Liver (tissue), 9 donors: ENCODE measurements around the gene PRDM8. TPM values are rescaled to one million over a fixed set of nuclear protein-coding genes. Genes with fewer than 3 reads are reported as not detected.

Experiments used
- DNase-seq: peaks from one replicate; pipeline ENCODE4 v3.0.0-alpha.2; 2017; ENCODE audit warnings: low spot score
- H3K27ac ChIP-seq, 2 donors: one replicate each; pipeline ENCODE4 v1.7.0; 2013; ENCODE audit warnings: inconsistent platforms in 2 of 2, low read length in 2 of 2, control low read depth in 1 of 2, low read depth in 1 of 2, mild to moderate bottlenecking in 1 of 2
- H3K27me3 ChIP-seq, 4 donors: one replicate each; pipeline versions ENCODE4 v1.6.1 to v1.7.0; 2013; ENCODE audit warnings: low read length in 3 of 4, inconsistent platforms in 1 of 4, mild to moderate bottlenecking in 1 of 4, moderate library complexity in 1 of 4; ENCODE audit not compliant: control insufficient read depth in 4 of 4, insufficient read depth in 4 of 4
- H3K36me3 ChIP-seq, 4 donors: one replicate each; pipeline versions ENCODE4 v1.6.1 to v1.7.0; 2013; ENCODE audit warnings: low read length in 3 of 4, mild to moderate bottlenecking in 3 of 4, low read depth in 1 of 4, moderate library complexity in 1 of 4; ENCODE audit not compliant: control insufficient read depth in 4 of 4, insufficient read depth in 3 of 4
- H3K4me1 ChIP-seq, 4 donors: one replicate each; pipeline versions ENCODE4 v1.6.1 to v1.7.0; 2013; ENCODE audit warnings: low read length in 3 of 4, mild to moderate bottlenecking in 3 of 4, moderate library complexity in 1 of 4; ENCODE audit not compliant: control insufficient read depth in 4 of 4, insufficient read depth in 4 of 4
- H3K4me3 ChIP-seq, 3 donors: one replicate each; pipeline versions ENCODE4 v1.6.1 to v1.7.0; 2013; ENCODE audit warnings: low read length in 3 of 3, control low read depth in 1 of 3, low read depth in 1 of 3, mild to moderate bottlenecking in 1 of 3
- H3K9ac ChIP-seq, 2 donors: one replicate each; pipeline ENCODE4 v1.7.0; 2013; ENCODE audit warnings: low read length in 2 of 2, mild to moderate bottlenecking in 2 of 2, moderate library complexity in 2 of 2, control low read depth in 1 of 2, low read depth in 1 of 2
- H3K9me3 ChIP-seq, 4 donors: one replicate each; pipeline versions ENCODE4 v1.6.1 to v1.7.0; 2013; ENCODE audit warnings: low read length in 3 of 4; ENCODE audit not compliant: control insufficient read depth in 4 of 4
- ATF3 ChIP-seq: IDR thresholded peaks from 2 replicates; pipeline ENCODE4 v1.6.1; 2016; ENCODE audit warnings: antibody characterized with exemption
- CTCF ChIP-seq: fragments of 150-350 bp; IDR thresholded peaks from 2 replicates; pipeline ENCODE4 v1.5.1; 2017; ENCODE audit warnings: improper control_type of control experiment, low read depth, low read length; ENCODE audit not compliant: missing input control
- EGR1 ChIP-seq, 2 donors: IDR thresholded peaks; 2 replicates each; pipeline ENCODE4 v1.6.1; 2016 to 2018; ENCODE audit warnings: antibody characterized with exemption in 2 of 2, low read depth in 2 of 2
- FOXA1 ChIP-seq: IDR thresholded peaks from 2 replicates; pipeline ENCODE4 v1.6.1; 2016; ENCODE audit warnings: antibody characterized with exemption
- FOXA2 ChIP-seq: IDR thresholded peaks from 2 replicates; pipeline ENCODE4 v1.6.1; 2016; ENCODE audit warnings: antibody characterized with exemption
- GABPA ChIP-seq, 2 donors: IDR thresholded peaks in 1 of 2; conservative IDR thresholded peaks in 1 of 2; 2 replicates each; pipeline ENCODE4 v1.6.1; 2016; ENCODE audit warnings: antibody characterized with exemption in 2 of 2, mild to moderate bottlenecking in 1 of 2, moderate library complexity in 1 of 2
- HNF4A ChIP-seq, 2 donors: conservative IDR thresholded peaks; 2 replicates each; pipeline ENCODE4 v1.6.1; 2016; ENCODE audit warnings: antibody characterized with exemption in 2 of 2, mild to moderate bottlenecking in 2 of 2
- HNF4G ChIP-seq: IDR thresholded peaks from 2 replicates; pipeline ENCODE4 v1.6.1; 2016; ENCODE audit warnings: antibody characterized with exemption
- JUND ChIP-seq, 2 donors: IDR thresholded peaks; 2 replicates each; pipeline ENCODE4 v1.6.1; 2016; ENCODE audit warnings: antibody characterized with exemption in 2 of 2
- MAX ChIP-seq: IDR thresholded peaks from 2 replicates; pipeline ENCODE4 v1.6.1; 2016; ENCODE audit warnings: antibody characterized with exemption
- NR2F2 ChIP-seq: IDR thresholded peaks from 2 replicates; pipeline ENCODE4 v1.6.1; 2016; ENCODE audit warnings: antibody characterized with exemption
- RAD21 ChIP-seq, 2 donors: IDR thresholded peaks; 2 replicates each; pipeline ENCODE4 v1.6.1; 2016; ENCODE audit warnings: antibody characterized with exemption in 2 of 2, mild to moderate bottlenecking in 2 of 2
- REST ChIP-seq: IDR thresholded peaks from 2 replicates; pipeline ENCODE4 v1.6.1; 2016; ENCODE audit warnings: antibody characterized with exemption, mild to moderate bottlenecking
- RXRA ChIP-seq, 2 donors: IDR thresholded peaks; 2 replicates each; pipeline ENCODE4 v1.6.1; 2017 to 2018; ENCODE audit warnings: antibody characterized with exemption in 2 of 2, mild to moderate bottlenecking in 1 of 2
- SP1 ChIP-seq: IDR thresholded peaks from 2 replicates; pipeline ENCODE4 v1.6.1; 2018; ENCODE audit warnings: antibody characterized with exemption, mild to moderate bottlenecking
- TAF1 ChIP-seq: conservative IDR thresholded peaks from 2 replicates; pipeline ENCODE4 v1.6.1; 2016; ENCODE audit warnings: antibody characterized with exemption, mild to moderate bottlenecking
- YY1 ChIP-seq: IDR thresholded peaks from 2 replicates; pipeline ENCODE4 v1.6.1; 2016; ENCODE audit warnings: antibody characterized with exemption, mild to moderate bottlenecking
- ZBTB33 ChIP-seq: IDR thresholded peaks from 2 replicates; pipeline ENCODE4 v1.6.1; 2016; ENCODE audit warnings: antibody characterized with exemption
- WGBS: extraction: QIAGEN DNeasy Blood & Tissue Kit; methylation state at CpG from one replicate; pipeline ENCODE4 v1.1.7; 2013; 5-methylcytosine and 5-hydroxymethylcytosine counted together
- polyA plus RNA-seq, 2 donors: library from polyadenylated mRNA; stranded (reverse) in 1 of 2; unstranded in 1 of 2; fragments of 200-250 nt in 1 of 2; fragments of >200 nt in 1 of 2; fragmentation: Nextera tagmentation in 1 of 2; extraction: Ambion mirVana in 1 of 2; gene quantifications; one replicate each; pipeline versions ENCODE4 v1.2.1 to v1.2.3, GENCODE V29; 2013 to 2015
- total RNA-seq, 2 donors: library from RNA; depleted of rRNA; stranded (reverse); fragments of >200 nt; gene quantifications; one replicate each; pipeline ENCODE4 v1.2.3, GENCODE V29; 2014
- donor health status: healthy.
- donor health status: healthy.
- donor health status: healthy.
- donor health status: healthy.
- donor health status: healthy.

PRDM8 gene
- total and polyA plus RNA-seq, 4 donors = 0.05 to 0.14 (median 0.08) TPM; not detected in 1

- no peaks in the 10 kb centered on the region for H3K9me3 ChIP-seq
- TF ChIP-seq FOXA1 (no peak), FOXA2 (no peak), JUND (IDR thresholded peaks at IDR 0.05) (no peak), TAF1 (no peak), NR2F2 (no peak), HNF4A (conservative IDR thresholded peaks at IDR 0.05) (no peak), ATF3 (no peak), CTCF (no peak), REST (no peak), MAX (no peak), YY1 (no peak), RAD21 (IDR thresholded peaks at IDR 0.05) (no peak), RXRA (IDR thresholded peaks at IDR 0.05) (no peak), EGR1 (IDR thresholded peaks at IDR 0.05; ENCODE audit: low read depth in 2 of 2) (no peak), HNF4G (no peak), SP1 (no peak), ZBTB33 (no peak), GABPA (IDR thresholded peaks at IDR 0.05 in 1 of 2, conservative IDR thresholded peaks at IDR 0.05 in 1 of 2) (no peak)
- 31% methylated on average over 5 of the region's 5 CpGs for WGBS
Measured at GRCh38 chr4:80219301-80220025, 22.2 kb downstream of the PRDM8 start.

More at GRCh38 chr4:80219301-80220025, 22.2 kb downstream of the PRDM8 start:
- Histone ChIP-seq H3K4me3 (no peak overlapping the region), H3K27me3 (peaks cover 0 to 18% (median 1%) of the 10 kb centered on the region in 4 donors), H3K27ac (no peak overlapping the region), H3K4me1 (no peaks in the 10 kb centered on the region), H3K9ac (no peak overlapping the region), H3K36me3 (no peaks in the 10 kb centered on the region)
- DNase-seq = no peak
